Kidney (tissue), 14 donors: ENCODE data around the gene STMP1. TPM values are rescaled to one million over a fixed set of nuclear protein-coding genes. Genes with fewer than 3 reads are reported as not detected.
A peak's percentile ranks its signal among the peaks of the same experiment; 100 is the strongest.

Experiments used
- DNase-seq, 5 donors: peaks; one replicate each; pipeline ENCODE4 v3.0.0-alpha.2; 2013 to 2020
- FAIRE-seq: peaks from 2 replicates; lab custom pipeline; 2012; peaks lifted over from hg19 to GRCh38; lab: Jason Lieb, UNC
- H3K27ac ChIP-seq, 2 donors: one replicate each; pipeline ENCODE4 v1.7.0; 2013; ENCODE audit warnings: low read depth in 2 of 2, low read length in 2 of 2, inconsistent platforms in 1 of 2
- H3K27me3 ChIP-seq: one replicate; pipeline ENCODE4 v1.7.1; 2013; ENCODE audit warnings: low read length, inconsistent platforms; ENCODE audit not compliant: control insufficient read depth, insufficient read depth
- H3K36me3 ChIP-seq, 3 donors: one replicate each; pipeline versions ENCODE4 v1.7.0 to v1.7.1; 2013; ENCODE audit warnings: low read length in 3 of 3, control low read depth in 1 of 3, inconsistent platforms in 1 of 3; ENCODE audit not compliant: insufficient read depth in 3 of 3, control insufficient read depth in 2 of 3
- H3K4me1 ChIP-seq, 3 donors: one replicate each; pipeline versions ENCODE4 v1.7.0 to v1.7.1; 2013; ENCODE audit warnings: low read length in 3 of 3, inconsistent platforms in 1 of 3, low read depth in 1 of 3; ENCODE audit not compliant: control insufficient read depth in 2 of 3, insufficient read depth in 2 of 3
- H3K4me3 ChIP-seq, 3 donors: one replicate each; pipeline versions ENCODE4 v1.7.0 to v1.8.1; 2013; ENCODE audit warnings: low read length in 3 of 3, control low read depth in 1 of 3, inconsistent platforms in 1 of 3
- H3K9ac ChIP-seq, 3 donors: one replicate each; pipeline versions ENCODE4 v1.7.0 to v1.7.1; 2013; ENCODE audit warnings: low read length in 3 of 3, control low read depth in 1 of 3, inconsistent platforms in 1 of 3
- H3K9me3 ChIP-seq, 3 donors: one replicate each; pipeline versions ENCODE4 v1.7.0 to v1.7.1; 2013; ENCODE audit warnings: low read length in 3 of 3, control low read depth in 1 of 3, inconsistent platforms in 1 of 3; ENCODE audit not compliant: control insufficient read depth in 2 of 3, insufficient read depth in 1 of 3
- CTCF ChIP-seq: IDR thresholded peaks from 3 replicates; pipeline ENCODE4 v1.5.1; 2012; ENCODE audit warnings: mild to moderate bottlenecking, moderate library complexity, borderline replicate concordance; ENCODE audit not compliant: insufficient read depth; ENCODE audit errors: extremely low read depth
- intact Hi-C: fragments of 100-400 bp; cut with DNase I; formaldehyde crosslinking; loops from one replicate; pipeline ENCODE4 v1.11.1; 2022
- polyA plus RNA-seq: library from polyadenylated mRNA; stranded (reverse); fragments of 350-450 nt; fragmentation: Illumina TruSeq; extraction: RNeasy Lipid Tissue Mini Kit (QIAGEN cat#74804); gene quantifications from one replicate; pipeline ENCODE4 v1.2.3, GENCODE V29; 2014; ENCODE audit warnings: low read depth, low replicate concordance; ENCODE audit not compliant: insufficient read depth
- total RNA-seq: library from RNA; stranded (reverse); fragmentation: NEBNext Ultra II Directional; extraction: Animal tissue kit (Norgen Biotek cat#: 25700); gene quantifications from one replicate; pipeline ENCODE4 v1.2.1, GENCODE V29; 2021
- donor health status: control.
- donor health status: control.
- donor health status: control.
- donor health status: control.
- donor health status: control.
- donor health status: DM: yes; HTN: yes; CAD: no.
- donor health status: Normal renal cell carcinoma (clear cell type).

STMP1 gene
- total and polyA plus RNA-seq, 2 donors from 2014 or later: 35.8 to 40.8 TPM

GRCh38 chr7:135670179-135670578, 7.9 kb downstream of the STMP1 start:
- no peaks in the 10 kb centered on the region for H3K27me3 ChIP-seq
- intact Hi-C loops: no loop called here
- no peak overlapping the region for H3K27ac ChIP-seq
- H3K36me3 ChIP-seq: no peaks in the 10 kb centered on the region
- DNase-seq: no peak
- no peaks in the 10 kb centered on the region for H3K9me3 ChIP-seq
- H3K4me3 ChIP-seq: no peak overlapping the region
- no peak for TF ChIP-seq CTCF
- FAIRE-seq: no peak
- H3K4me1 ChIP-seq: peaks cover 0 to 7% (median 2%) of the 10 kb centered on the region in 3 donors
- no peak overlapping the region for H3K9ac ChIP-seq

- no peak overlapping the region for H3K27ac ChIP-seq
- DNase-seq (peak in 3 of 5 donors; percentile 21 to 80 (median 74)), FAIRE-seq (peak; percentile 70)
- peak; percentile 78 for TF ChIP-seq CTCF
- H3K4me3 ChIP-seq: no peak overlapping the region
- H3K9ac ChIP-seq: no peak overlapping the region
- peaks cover 0 to 7% (median 2%) of the 10 kb centered on the region in 3 donors for H3K4me1 ChIP-seq
- H3K9me3 ChIP-seq: no peaks in the 10 kb centered on the region
- H3K27me3 ChIP-seq: no peaks in the 10 kb centered on the region
- intact Hi-C loops: no loop called here
- H3K36me3 ChIP-seq: peaks cover 0 to 2% (median 0%) of the 10 kb centered on the region in 3 donors
Measured at GRCh38 chr7:135672560-135673359, 10.4 kb downstream of the STMP1 start.

- no peaks in the 10 kb centered on the region for H3K27me3 ChIP-seq
- no peak overlapping the region for H3K27ac ChIP-seq
- DNase-seq (no peak), FAIRE-seq (no peak)
- peaks cover 0 to 7% (median 2%) of the 10 kb centered on the region in 3 donors for H3K4me1 ChIP-seq
- H3K9me3 ChIP-seq: no peaks in the 10 kb centered on the region
- H3K36me3 ChIP-seq: peaks cover 0 to 2% (median 0%) of the 10 kb centered on the region in 3 donors
- TF ChIP-seq CTCF: no peak
- no peak overlapping the region for H3K4me3 ChIP-seq
- intact Hi-C loops: no loop called here
- H3K9ac ChIP-seq: no peak overlapping the region
Measured at GRCh38 chr7:135673360-135673706, 11.0 kb downstream of the STMP1 start.
